B cell (primary cell): ENCODE data around the gene FAM234A. TPM values are rescaled to one million over a fixed set of nuclear protein-coding genes. Genes with fewer than 3 reads are reported as not detected.

Source experiments
- ATAC-seq: fragments of 200-7000 bp; cut with Tn5 transposase; one replicate; pipeline ENCODE4 v1.10.0; 2021; ENCODE audit warnings: low read depth, mild to moderate bottlenecking, moderate number of reproducible peaks, moderate library complexity
- CTCF ChIA-PET: fragments of 350-600 bp; sonication (Branson Sonifier 250); formaldehyde crosslinking; loops from one replicate; lab custom pipeline; 2021; ENCODE audit warnings: antibody characterized with exemption, inconsistent platforms; lab: Charles Lee
- POLR2A ChIA-PET: fragments of 350-600 bp; sonication (Branson Sonifier 250); formaldehyde crosslinking; loops from one replicate; lab custom pipeline; 2021; ENCODE audit warnings: antibody characterized with exemption; lab: Charles Lee
- DNase-seq: peaks from one replicate; pipeline ENCODE4 v3.0.0; 2013
- H2AFZ ChIP-seq: 2 replicates; pipeline ENCODE4 v1.6.1; 2012; ENCODE audit warnings: mild to moderate bottlenecking, low read depth, low read length; ENCODE audit not compliant: insufficient read depth, poor library complexity, severe bottlenecking
- H3K27ac ChIP-seq, 2 donors: 1 replicate in 1 of 2; 2 replicates in 1 of 2; pipeline ENCODE4 v1.5.1; 2012 to 2013; ENCODE audit warnings: low read length in 2 of 2, mild to moderate bottlenecking in 2 of 2, moderate library complexity in 1 of 2
- H3K27me3 ChIP-seq, 4 experiments: fragments of 200-600 bp in 1 of 4; sonication (generic) in 1 of 4; replicated peaks in 1 of 4; 1 replicate in 2 of 4; 2 replicates in 2 of 4; pipeline versions ENCODE4 v1.6.1 to v1.7.0; 2013 to 2016; ENCODE audit warnings: low read length in 3 of 4, mild to moderate bottlenecking in 2 of 4, mixed read lengths in 1 of 4, moderate library complexity in 1 of 4; ENCODE audit not compliant: insufficient read depth in 4 of 4, control insufficient read depth in 3 of 4; ENCODE audit errors: control extremely low read depth in 1 of 4
- H3K36me3 ChIP-seq, 2 experiments: replicated peaks in 1 of 2; 1 replicate in 1 of 2; 2 replicates in 1 of 2; pipeline versions ENCODE4 v1.6.1 to v1.7.1; 2013; ENCODE audit warnings: low read length in 1 of 2; ENCODE audit not compliant: insufficient read depth in 2 of 2, control insufficient read depth in 1 of 2; ENCODE audit errors: control extremely low read depth in 1 of 2, extremely low read depth in 1 of 2
- H3K4me1 ChIP-seq, 2 donors: fragments of 200-600 bp in 1 of 2; sonication (generic) in 1 of 2; 1 replicate in 1 of 2; 2 replicates in 1 of 2; pipeline versions ENCODE4 v1.5.1 to v1.6.1; 2013 to 2017; ENCODE audit warnings: low read length in 2 of 2; ENCODE audit not compliant: control insufficient read depth in 2 of 2, insufficient read depth in 2 of 2
- H3K4me2 ChIP-seq: replicated peaks from 2 replicates; pipeline ENCODE3; 2012; ENCODE audit warnings: mild to moderate bottlenecking, low read depth, low read length; ENCODE audit not compliant: poor library complexity, severe bottlenecking
- H3K4me3 ChIP-seq, 5 experiments: fragments of 200-600 bp in 1 of 5; sonication (generic) in 1 of 5; 1 replicate in 3 of 5; 2 replicates in 2 of 5; pipeline versions ENCODE4 v1.5.1 to v1.7.0; 2011 to 2016; ENCODE audit warnings: low read length in 4 of 5, mild to moderate bottlenecking in 4 of 5, low read depth in 2 of 5, control low read depth in 1 of 5, moderate library complexity in 1 of 5; ENCODE audit not compliant: insufficient read depth in 1 of 5; ENCODE audit errors: control extremely low read depth in 1 of 5, extremely low read depth in 1 of 5
- H3K79me2 ChIP-seq: fragments of 200-600 bp; sonication (generic); one replicate; pipeline ENCODE4 v1.6.0; 2016; ENCODE audit warnings: low read length; ENCODE audit not compliant: control insufficient read depth, insufficient read depth
- H3K9ac ChIP-seq: fragments of 200-600 bp; sonication (generic); 2 replicates; pipeline ENCODE4 v1.6.1; 2017; ENCODE audit warnings: mild to moderate bottlenecking, low read length, moderate library complexity
- H3K9me3 ChIP-seq, 3 donors: one replicate each; pipeline versions ENCODE4 v1.6.1 to v1.7.1; 2013; ENCODE audit warnings: low read length in 2 of 3; ENCODE audit not compliant: control insufficient read depth in 2 of 3, insufficient read depth in 1 of 3; ENCODE audit errors: control extremely low read depth in 1 of 3
- H4K20me1 ChIP-seq: 2 replicates; pipeline ENCODE4 v1.6.0; 2012; ENCODE audit warnings: mild to moderate bottlenecking, low read length; ENCODE audit not compliant: insufficient read depth, control insufficient read depth, poor library complexity, severe bottlenecking
- H3K27ac Mint-ChIP-seq: one replicate; pipeline ENCODE4 v1.8.0; 2021; ENCODE audit warnings: mixed read lengths
- H3K27me3 Mint-ChIP-seq: one replicate; pipeline ENCODE4 v1.8.0; 2021; ENCODE audit warnings: mixed read lengths
- H3K4me1 Mint-ChIP-seq: one replicate; pipeline ENCODE4 v1.8.0; 2021; ENCODE audit warnings: mixed read lengths
- H3K4me3 Mint-ChIP-seq: one replicate; pipeline ENCODE4 v1.8.0; 2021; ENCODE audit warnings: mixed read lengths
- H3K9me3 Mint-ChIP-seq: one replicate; pipeline ENCODE4 v1.8.0; 2022; ENCODE audit warnings: mixed read lengths; ENCODE audit not compliant: insufficient read depth
- CTCF ChIP-seq: fragments of 200-600 bp; IDR thresholded peaks from one replicate; pipeline ENCODE4 v1.8.0; 2022; ENCODE audit warnings: antibody characterized with exemption, mild to moderate bottlenecking
- EZH2 ChIP-seq: IDR thresholded peaks from 2 replicates; pipeline ENCODE4 v1.6.1; 2012; ENCODE audit warnings: borderline replicate concordance, low read depth, mild to moderate bottlenecking, moderate library complexity, low read length; ENCODE audit not compliant: insufficient read depth, poor library complexity, severe bottlenecking
- WGBS: methylation state at CpG from one replicate; pipeline ENCODE4 v1.1.5; 2013; ENCODE audit warnings: missing lambda C conversion rate; ENCODE audit not compliant: insufficient coverage; 5-methylcytosine and 5-hydroxymethylcytosine counted together
- intact Hi-C: fragments of 100-400 bp; cut with micrococcal nuclease; formaldehyde crosslinking; loops from one replicate; pipeline ENCODE4 v1.10.0; 2022
- polyA plus RNA-seq: library from polyadenylated mRNA; depleted of rRNA; stranded (reverse); fragments of >200 nt; gene quantifications from 2 replicates; pipeline ENCODE4 v1.2.3, GENCODE V29; 2012
- total RNA-seq, 2 donors: library from RNA; stranded (reverse); fragments of 120-200 nt in 1 of 2; gene quantifications; 1 replicate in 1 of 2; 2 replicates in 1 of 2; pipeline versions ENCODE4 v1.2.3 to v1.2.4, GENCODE V29; 2013 to 2022

FAM234A gene
- total and polyA plus RNA-seq, 2 donors (not counting 1 experiment from before 2014, with no cell fraction given), result 35.1 to 42.9 TPM

- ATAC-seq (no peak), DNase-seq (no peak)
- Histone ChIP-seq H3K27ac (no peak overlapping the region), H3K9ac (no peak overlapping the region), H3K36me3 (peaks cover 0 to 33% of the 10 kb centered on the region in 2 experiments), H3K4me3 (no peak overlapping the region), H3K27me3 (no peaks in the 10 kb centered on the region), H3K4me1 (no peaks in the 10 kb centered on the region), H3K4me2 (no peak overlapping the region), H3K9me3 (no peaks in the 10 kb centered on the region), H3K79me2 (peaks cover 23% of the 10 kb centered on the region), H4K20me1 (peaks cover 22% of the 10 kb centered on the region), H2AFZ (no peak overlapping the region)
- Mint-ChIP-seq H3K9me3 (no peaks in the 10 kb centered on the region), H3K27ac (no peak overlapping the region), H3K27me3 (no peaks in the 10 kb centered on the region), H3K4me1 (peaks cover 2% of the 10 kb centered on the region), H3K4me3 (no peak overlapping the region)
- intact Hi-C loops, result no loop called here
- ChIA-PET POLR2A (no interaction called here), CTCF (no interaction called here)
- TF ChIP-seq CTCF, result no peak
- no peak for TF ChIP-seq EZH2
- 97% methylated on average over 17 of the region's 17 CpGs for WGBS
Measured at GRCh38 chr16:306911-307370, 72.3 kb downstream of the FAM234A start.

- TF ChIP-seq CTCF (no peak), EZH2 (no peak)
- Histone ChIP-seq H3K79me2 (peaks cover 28% of the 10 kb centered on the region), H3K27me3 (no peaks in the 10 kb centered on the region), H3K9me3 (no peaks in the 10 kb centered on the region), H3K4me3 (no peak overlapping the region), H4K20me1 (peaks cover 28% of the 10 kb centered on the region), H3K4me1 (no peaks in the 10 kb centered on the region), H3K4me2 (no peak overlapping the region), H3K36me3 (peaks cover 1 to 33% of the 10 kb centered on the region in 2 experiments), H3K9ac (no peak overlapping the region), H3K27ac (no peak overlapping the region), H2AFZ (no peak overlapping the region)
- no peak overlapping the region for H3K27ac Mint-ChIP-seq
- no peaks in the 10 kb centered on the region for H3K27me3 Mint-ChIP-seq
- H3K4me3 Mint-ChIP-seq, result no peak overlapping the region
- intact Hi-C loops, result no loop called here
- ChIA-PET POLR2A (no interaction called here), CTCF (no interaction called here)
- peaks cover 2% of the 10 kb centered on the region for H3K4me1 Mint-ChIP-seq
- ATAC-seq (no peak), DNase-seq (no peak)
- H3K9me3 Mint-ChIP-seq, result no peaks in the 10 kb centered on the region
- WGBS, result 91% methylated on average over 21 of the region's 21 CpGs
Measured at GRCh38 chr16:307691-308312, 73.2 kb downstream of the FAM234A start.
